Hematopoietic multipotent progenitor cell treated with erythropoietin and hydrocortisone succinate and interleukin-3 and kit ligand, for 4 days (in vitro differentiated cells): ENCODE results near the gene PYGB.
"Not testable (repeated sequence)": the region's sequence is repeated elsewhere in the genome, so short reads cannot be mapped to it uniquely, and the experiment has no call there.

Source experiments
- DNase-seq: peaks from one replicate; pipeline ENCODE4 v3.0.0-alpha.2; 2015

PYGB gene

GRCh38 chr20:25316506-25317190 is 68.8 kb downstream of the PYGB start:
- DNase-seq = no peak

GRCh38 chr20:25317351-25318075 is 69.6 kb downstream of the PYGB start:
- DNase-seq = no peak

GRCh38 chr20:25318471-25319240 is 70.8 kb downstream of the PYGB start:
- DNase-seq = no peak

- DNase-seq = no peak
Measured at GRCh38 chr20:25319241-25320034, 71.6 kb downstream of the PYGB start.

- no peak for DNase-seq
Measured at GRCh38 chr20:25320035-25320800, 72.3 kb downstream of the PYGB start.

GRCh38 chr20:25321262-25321831 is 73.5 kb downstream of the PYGB start:
- peak; percentile 35 for DNase-seq

- DNase-seq = no peak
Measured at GRCh38 chr20:25321991-25322390, 74.1 kb downstream of the PYGB start.

GRCh38 chr20:25323496-25324246 is 75.8 kb downstream of the PYGB start:
- DNase-seq = no peak

- DNase-seq = peak; percentile 55
Measured at GRCh38 chr20:25324412-25324811, 76.5 kb downstream of the PYGB start.

- no peak for DNase-seq
Measured at GRCh38 chr20:25325073-25325472, 77.2 kb downstream of the PYGB start.

GRCh38 chr20:25325997-25326396 is 78.1 kb downstream of the PYGB start:
- no peak for DNase-seq

GRCh38 chr20:25327521-25328235 is 79.8 kb downstream of the PYGB start:
- DNase-seq = no peak

- DNase-seq = no peak
Measured at GRCh38 chr20:25328954-25329498, 81.1 kb downstream of the PYGB start.

GRCh38 chr20:25334972-25335371 is 87.1 kb downstream of the PYGB start:
- not testable (repeated sequence) for DNase-seq

- DNase-seq = peak; percentile 63
Measured at GRCh38 chr20:25336561-25337422, 88.9 kb downstream of the PYGB start.

- DNase-seq = no peak
Measured at GRCh38 chr20:25338112-25339023, 90.5 kb downstream of the PYGB start.

GRCh38 chr20:25339608-25340007 is 91.7 kb downstream of the PYGB start:
- no peak for DNase-seq

- DNase-seq = no peak
Measured at GRCh38 chr20:25340380-25340779, 92.5 kb downstream of the PYGB start.
